Retinal pigment epithelial cell (primary cell): ENCODE results near the gene PACSIN2.

Experiments used
- DNase-seq: peaks from one replicate; pipeline ENCODE4 v3.0.0-alpha.2; 2010; ENCODE audit warnings: low read depth
- H3K4me3 ChIP-seq: 2 replicates; pipeline ENCODE4 v1.5.1; 2011; ENCODE audit warnings: mild to moderate bottlenecking, low read length, control low read depth, moderate library complexity
- TF ChIP-seq, protein P1 (sequence below): conservative IDR thresholded peaks from 2 replicates; pipeline ENCODE4 v1.5.1; 2011; ENCODE audit warnings: low read depth, low read length, control low read depth, inconsistent platforms

Gene PACSIN2

GRCh38 chr22:42983470-42983869 lies 31.5 kb downstream of the PACSIN2 start:
- DNase-seq: no peak
- H3K4me3 ChIP-seq: no peak overlapping the region
- TF ChIP-seq, protein P1, sequence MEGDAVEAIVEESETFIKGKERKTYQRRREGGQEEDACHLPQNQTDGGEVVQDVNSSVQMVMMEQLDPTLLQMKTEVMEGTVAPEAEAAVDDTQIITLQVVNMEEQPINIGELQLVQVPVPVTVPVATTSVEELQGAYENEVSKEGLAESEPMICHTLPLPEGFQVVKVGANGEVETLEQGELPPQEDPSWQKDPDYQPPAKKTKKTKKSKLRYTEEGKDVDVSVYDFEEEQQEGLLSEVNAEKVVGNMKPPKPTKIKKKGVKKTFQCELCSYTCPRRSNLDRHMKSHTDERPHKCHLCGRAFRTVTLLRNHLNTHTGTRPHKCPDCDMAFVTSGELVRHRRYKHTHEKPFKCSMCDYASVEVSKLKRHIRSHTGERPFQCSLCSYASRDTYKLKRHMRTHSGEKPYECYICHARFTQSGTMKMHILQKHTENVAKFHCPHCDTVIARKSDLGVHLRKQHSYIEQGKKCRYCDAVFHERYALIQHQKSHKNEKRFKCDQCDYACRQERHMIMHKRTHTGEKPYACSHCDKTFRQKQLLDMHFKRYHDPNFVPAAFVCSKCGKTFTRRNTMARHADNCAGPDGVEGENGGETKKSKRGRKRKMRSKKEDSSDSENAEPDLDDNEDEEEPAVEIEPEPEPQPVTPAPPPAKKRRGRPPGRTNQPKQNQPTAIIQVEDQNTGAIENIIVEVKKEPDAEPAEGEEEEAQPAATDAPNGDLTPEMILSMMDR: no peak

- DNase-seq: no peak
- no peak overlapping the region for H3K4me3 ChIP-seq
- TF ChIP-seq, protein P1: no peak
Observed at GRCh38 chr22:42979606-42980005, 35.3 kb downstream of the PACSIN2 start.

- TF ChIP-seq, protein P1: no peak
- no peak overlapping the region for H3K4me3 ChIP-seq
- no peak for DNase-seq
Observed at GRCh38 chr22:42978453-42979103, 36.4 kb downstream of the PACSIN2 start.

DNA sequence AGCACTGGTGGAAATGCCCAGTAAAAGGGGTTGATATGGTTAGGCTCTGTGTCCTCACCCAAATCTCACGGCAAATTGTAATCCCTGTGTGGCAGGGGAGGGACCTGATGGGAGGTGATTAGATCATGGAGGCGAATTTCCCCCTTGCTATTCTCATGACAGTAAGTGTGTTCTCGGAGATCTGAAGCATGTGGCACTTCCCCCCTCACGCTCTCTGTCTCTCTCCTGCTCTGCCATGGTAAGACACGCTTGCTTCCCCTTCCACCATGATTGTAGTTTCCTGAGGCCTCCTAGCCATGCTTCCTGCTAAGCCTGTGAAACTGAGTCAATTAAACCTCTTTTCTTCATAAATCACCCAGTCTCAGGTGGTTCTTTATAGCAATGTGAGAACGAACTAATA lies 37.4 kb downstream of the PACSIN2 start:
- TF ChIP-seq, protein P1: no peak
- no peak for DNase-seq
- no peak overlapping the region for H3K4me3 ChIP-seq

- no peak overlapping the region for H3K4me3 ChIP-seq
- TF ChIP-seq, protein P1: no peak
- no peak for DNase-seq
Observed at GRCh38 chr22:42976217-42976933, 38.6 kb downstream of the PACSIN2 start.

GRCh38 chr22:42974223-42974622 lies 40.7 kb downstream of the PACSIN2 start:
- TF ChIP-seq, protein P1: no peak
- no peak overlapping the region for H3K4me3 ChIP-seq
- no peak for DNase-seq

- TF ChIP-seq, protein P1: no peak
- H3K4me3 ChIP-seq: no peak overlapping the region
- DNase-seq: no peak
Observed at GRCh38 chr22:42973536-42973881, 41.4 kb downstream of the PACSIN2 start.
